HL-60 (cell line): ENCODE measurements around the gene SFTPB.

Source experiments
- DNase-seq, 2 experiments: peaks; one replicate each; pipeline ENCODE4 v3.0.0-alpha.2; 2010 to 2020; ENCODE audit warnings: low read depth in 1 of 2, low spot score in 1 of 2
- H3K27ac ChIP-seq: fragments of 250-450 bp; sonication (Bioruptor Pico); replicated peaks from 2 replicates; pipeline ENCODE4 v1.5.1; 2020; ENCODE audit warnings: mild to moderate bottlenecking, moderate library complexity
- H3K27me3 ChIP-seq: fragments of 250-450 bp; sonication (Bioruptor Pico); 2 replicates; pipeline ENCODE4 v1.5.1; 2021; ENCODE audit warnings: mild to moderate bottlenecking, moderate library complexity; ENCODE audit not compliant: insufficient read depth, poor library complexity, severe bottlenecking
- H3K4me3 ChIP-seq: replicated peaks from 2 replicates; pipeline ENCODE4 v1.5.1; 2011; ENCODE audit warnings: mild to moderate bottlenecking, control low read depth, low read length; ENCODE audit not compliant: insufficient read depth
- CTCF ChIP-seq: IDR thresholded peaks from one replicate; pipeline ENCODE4 v1.5.1; 2011; ENCODE audit warnings: low read length, control low read depth, inconsistent platforms; ENCODE audit not compliant: insufficient read depth
- GABPA ChIP-seq: IDR thresholded peaks from 2 replicates; pipeline ENCODE4 v1.6.1; 2012; ENCODE audit warnings: low read depth
- POLR2AphosphoS5 ChIP-seq: IDR thresholded peaks from 2 replicates; pipeline ENCODE4 v1.6.1; 2012; ENCODE audit warnings: low read depth
- REST ChIP-seq: IDR thresholded peaks from 2 replicates; pipeline ENCODE4 v1.6.1; 2012; ENCODE audit warnings: low read depth; ENCODE audit not compliant: insufficient replicate concordance
- SPI1 ChIP-seq: IDR thresholded peaks from 2 replicates; pipeline ENCODE4 v1.6.1; 2012; ENCODE audit warnings: low read depth, mild to moderate bottlenecking, borderline replicate concordance

SFTPB gene

GRCh38 chr2:85692039-85692645, 24.1 kb upstream of the SFTPB start:
- Histone ChIP-seq H3K4me3 (no peak overlapping the region), H3K27ac (no peak overlapping the region), H3K27me3 (no peaks in the 10 kb centered on the region)
- TF ChIP-seq GABPA (no peak), SPI1 (no peak), CTCF (no peak), REST (no peak), POLR2AphosphoS5 (no peak)
- no peak for DNase-seq

GRCh38 chr2:85690932-85691331, 22.9 kb upstream of the SFTPB start:
- Histone ChIP-seq H3K27ac (no peak overlapping the region), H3K27me3 (no peaks in the 10 kb centered on the region), H3K4me3 (no peak overlapping the region)
- TF ChIP-seq SPI1 (no peak), REST (no peak), POLR2AphosphoS5 (no peak), CTCF (no peak), GABPA (no peak)
- DNase-seq = no peak

GRCh38 chr2:85684806-85685205, 16.8 kb upstream of the SFTPB start:
- Histone ChIP-seq H3K27me3 (no peaks in the 10 kb centered on the region), H3K4me3 (no peak overlapping the region), H3K27ac (no peak overlapping the region)
- no peak for TF ChIP-seq POLR2AphosphoS5
- TF ChIP-seq REST = no peak
- TF ChIP-seq GABPA = no peak
- TF ChIP-seq CTCF = no peak
- no peak for TF ChIP-seq SPI1
- no peak for DNase-seq
